GM18507 (cell line): ENCODE results near the gene NCAPD3.
A peak's percentile ranks its signal among the peaks of the same experiment; 100 is the strongest.
"Not testable (repeated sequence)": the region's sequence is repeated elsewhere in the genome, so short reads cannot be mapped to it uniquely, and the experiment has no call there.

Experiments used
- DNase-seq: peaks from one replicate; pipeline ENCODE4 v3.0.0; 2011; ENCODE audit warnings: low read depth; ENCODE audit not compliant: insufficient read length; ENCODE audit errors: extremely low spot score
- FAIRE-seq: peaks from 2 replicates; lab custom pipeline; 2011; peaks lifted over from hg19 to GRCh38; lab: Jason Lieb, UNC

Gene NCAPD3

DNA sequence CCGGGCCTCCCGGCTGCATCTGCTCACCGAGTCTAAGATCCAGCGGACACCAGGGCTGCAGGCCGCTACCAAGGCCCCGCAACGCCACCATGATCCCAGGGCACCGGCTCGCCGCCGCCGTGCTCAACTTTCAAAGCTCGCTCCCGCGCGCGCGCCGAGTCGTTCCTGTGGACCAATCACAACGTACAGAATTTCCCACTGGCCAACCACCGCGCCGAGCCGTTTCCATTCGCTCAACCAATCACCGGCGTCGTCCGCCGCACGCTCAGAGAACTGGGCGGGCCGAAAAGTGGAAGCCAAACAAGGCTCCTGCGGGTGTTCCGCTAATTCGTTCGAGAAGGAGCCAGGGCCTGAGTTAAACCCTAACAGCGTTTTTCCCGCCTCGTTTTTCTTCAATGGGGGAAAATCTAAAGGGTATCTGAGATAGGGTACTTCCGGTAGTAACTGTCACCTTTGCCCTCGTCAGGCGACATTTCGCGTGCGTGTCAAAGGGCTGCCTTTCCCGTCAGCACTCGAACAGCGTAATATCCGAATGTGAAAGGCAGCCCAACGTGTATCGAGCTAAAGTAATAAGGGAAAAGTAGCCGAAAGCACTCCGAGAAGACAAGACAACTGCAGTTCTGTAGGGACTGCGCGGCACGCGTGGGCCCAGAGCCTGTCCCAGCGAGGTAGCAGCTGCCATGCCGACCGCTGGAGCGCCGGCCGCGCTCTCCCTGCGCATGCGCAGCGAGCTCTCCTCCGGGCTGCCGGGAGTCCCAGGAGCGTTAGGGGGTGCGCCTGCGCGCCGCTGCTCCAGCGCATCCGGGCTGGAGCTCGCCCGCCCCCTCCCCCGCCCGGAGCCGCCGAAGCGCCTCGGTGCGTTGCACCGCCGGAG lies at the start of gene NCAPD3, which contains the start of gene VPS26B:
TSS of gene NCAPD3 (minus strand) at position 132 of the 874 bp plus-strand sequence. CDS start at position 91, 41 bp downstream.
TSS of gene VPS26B (plus strand) at position 836 of the 874 bp plus-strand sequence. CDS start 452 bp downstream, outside the sequence.
- FAIRE-seq (peak; percentile 90), DNase-seq (peak; percentile 92)

GRCh38 chr11:134273317-134273712 lies 49.5 kb upstream of the NCAPD3 start:
- FAIRE-seq (no peak), DNase-seq (no peak)

GRCh38 chr11:134272381-134273316 lies 48.9 kb upstream of the NCAPD3 start:
- DNase-seq (no peak), FAIRE-seq (no peak)

- DNase-seq: no peak
- FAIRE-seq: no peak
Observed at GRCh38 chr11:134271978-134272377, 48.2 kb upstream of the NCAPD3 start.

- DNase-seq (no peak), FAIRE-seq (peak; percentile 41)
Observed at GRCh38 chr11:134270250-134270714, 46.5 kb upstream of the NCAPD3 start.

GRCh38 chr11:134267966-134268365 lies 44.2 kb upstream of the NCAPD3 start:
- no peak for FAIRE-seq
- no peak for DNase-seq

- no peak for DNase-seq
- FAIRE-seq: no peak
Observed at GRCh38 chr11:134267461-134267860, 43.7 kb upstream of the NCAPD3 start.

GRCh38 chr11:134266841-134267251 lies 43.1 kb upstream of the NCAPD3 start:
- FAIRE-seq: no peak
- DNase-seq: no peak

DNA sequence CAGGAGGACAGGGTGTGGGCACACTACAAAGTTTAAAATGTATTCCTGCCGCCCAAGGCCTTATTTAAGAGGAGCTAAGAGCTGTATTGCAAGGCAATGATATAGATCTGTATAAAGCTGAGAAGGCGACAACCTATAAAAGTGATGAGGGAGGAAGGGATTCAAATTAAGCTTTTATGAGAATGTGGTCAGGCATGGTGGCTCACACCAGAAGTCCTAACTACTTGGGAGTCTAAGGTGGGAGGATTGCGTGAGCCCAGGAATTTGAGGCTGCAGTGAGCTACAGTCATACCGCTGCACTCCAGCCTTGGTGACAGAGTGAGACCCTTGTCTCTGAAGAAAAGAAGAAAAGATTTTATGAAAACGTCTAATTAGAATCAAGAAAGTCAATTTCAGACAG lies 42.7 kb upstream of the NCAPD3 start:
- FAIRE-seq: no peak
- DNase-seq: no peak

DNA sequence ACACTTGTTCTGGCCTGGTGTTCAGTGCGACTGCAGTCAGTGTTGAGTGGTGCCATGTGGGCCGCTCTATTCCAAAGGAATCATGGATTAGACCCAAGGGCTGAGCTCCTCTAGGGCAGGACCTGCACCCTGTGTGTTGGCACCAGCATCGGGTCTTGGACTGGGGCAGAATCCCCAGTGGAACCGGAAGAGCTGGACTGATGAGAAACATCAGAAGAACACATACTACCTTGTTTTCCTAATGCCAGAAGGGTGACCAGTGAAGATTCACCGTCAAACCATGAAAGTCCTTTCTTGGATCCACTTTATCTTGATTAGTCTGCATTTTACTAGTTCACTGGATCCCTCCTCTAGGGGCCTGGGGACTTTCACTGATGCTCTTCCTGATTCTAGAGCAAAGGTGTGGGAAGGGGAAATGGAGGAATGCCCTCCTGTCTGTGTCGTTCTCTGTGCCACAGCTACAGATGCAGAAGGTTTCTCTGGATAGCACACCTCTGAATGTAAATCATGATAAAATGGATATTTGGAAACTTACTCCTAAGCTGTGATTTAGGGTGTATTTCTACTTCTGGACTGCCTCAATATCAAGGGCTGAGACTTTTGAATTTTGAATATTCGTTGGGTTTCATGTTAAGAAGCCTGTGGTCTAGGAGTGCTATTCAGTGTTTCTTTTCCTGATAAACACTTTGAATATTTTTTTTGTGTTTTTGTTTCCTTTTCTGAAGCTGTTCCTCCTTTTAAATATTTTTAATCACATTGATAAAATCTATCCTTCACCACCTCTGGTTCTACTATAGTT lies 41.4 kb upstream of the NCAPD3 start:
- FAIRE-seq (no peak), DNase-seq (no peak)

DNA sequence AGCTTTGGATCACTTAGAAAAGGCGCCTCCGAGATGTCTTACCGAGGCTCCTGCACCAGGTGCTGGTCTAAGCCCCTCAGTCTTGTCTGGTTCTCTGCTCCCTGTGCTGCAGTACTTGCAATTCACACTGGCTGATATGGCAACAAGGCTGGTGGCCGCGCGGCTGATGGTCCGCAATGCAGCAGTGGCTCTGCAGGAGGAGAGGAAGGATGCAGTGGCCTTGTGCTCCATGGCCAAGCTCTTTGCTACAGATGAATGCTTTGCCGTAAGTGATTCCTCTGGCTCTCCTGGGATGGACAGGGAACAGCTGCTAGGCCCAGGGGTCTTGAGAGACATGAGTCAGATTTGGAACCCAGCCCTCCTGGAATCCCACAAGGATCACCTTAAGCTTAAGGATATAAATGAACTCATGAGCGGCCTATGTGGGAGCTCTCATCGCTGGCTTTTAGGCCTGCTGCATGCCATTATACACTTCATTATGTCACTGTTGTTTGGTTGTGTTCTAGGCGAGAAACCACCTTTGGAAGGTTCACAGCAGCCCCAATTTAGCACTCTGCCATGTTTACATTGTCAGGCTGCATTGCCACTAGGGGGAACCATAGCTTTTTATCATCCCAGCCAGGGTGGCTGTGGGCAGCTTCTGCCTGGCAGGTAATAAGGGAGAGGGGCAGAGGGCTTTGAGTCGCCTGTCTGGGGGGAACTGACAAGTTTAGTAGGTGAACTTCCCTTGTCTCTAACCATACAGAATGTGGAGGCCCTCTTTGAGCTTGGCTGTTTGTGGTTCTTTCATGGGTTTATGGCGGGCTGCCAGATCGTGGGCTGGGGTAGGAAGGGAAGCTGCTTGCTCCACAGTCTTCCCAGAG lies 38.1 kb upstream of the NCAPD3 start:
- FAIRE-seq (no peak), DNase-seq (no peak)

DNA sequence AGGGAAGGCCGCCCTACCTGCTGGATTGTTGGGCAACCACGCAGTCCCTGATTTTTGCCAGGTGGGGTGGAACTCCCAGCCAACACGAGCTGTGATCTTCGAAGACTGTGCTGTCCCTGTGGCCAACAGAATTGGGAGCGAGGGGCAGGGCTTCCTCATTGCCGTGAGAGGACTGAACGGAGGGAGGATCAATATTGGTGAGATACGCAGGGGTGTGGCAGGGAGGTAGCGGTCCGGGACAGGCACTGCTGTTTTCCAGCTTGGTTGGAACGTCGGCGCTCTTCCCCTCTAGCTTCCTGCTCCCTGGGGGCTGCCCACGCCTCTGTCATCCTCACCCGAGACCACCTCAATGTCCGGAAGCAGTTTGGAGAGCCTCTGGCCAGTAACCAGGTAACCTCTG lies 37.2 kb upstream of the NCAPD3 start:
- FAIRE-seq: no peak

DNA sequence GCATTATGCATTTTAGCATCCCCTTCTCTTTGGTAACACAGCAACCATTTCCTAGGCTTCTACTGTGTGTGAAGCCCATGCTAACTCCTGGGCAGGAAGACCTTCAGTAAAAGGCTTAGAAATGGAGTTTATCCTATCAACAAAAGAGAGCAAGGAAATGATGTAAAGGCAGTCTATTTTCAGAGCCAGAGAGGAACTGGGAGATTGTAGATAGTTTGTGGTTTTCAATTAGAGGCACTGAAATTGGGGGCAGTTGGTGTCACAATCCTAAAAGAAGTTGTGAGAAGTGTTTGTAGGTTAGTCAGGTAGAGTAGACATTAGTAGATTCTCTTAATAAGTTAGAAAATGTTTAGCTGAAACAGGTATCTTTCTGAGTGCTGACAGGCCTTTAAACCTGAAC lies 36.7 kb upstream of the NCAPD3 start:
- FAIRE-seq (no peak), DNase-seq (no peak)

More for the DNA sequence above, 37.2 kb upstream of the NCAPD3 start:
- DNase-seq: no peak

- no peak for FAIRE-seq
- DNase-seq: no peak
Observed at GRCh38 chr11:134258577-134258976, 34.8 kb upstream of the NCAPD3 start.

- DNase-seq (no peak), FAIRE-seq (no peak)
Observed at GRCh38 chr11:134257101-134257500, 33.3 kb upstream of the NCAPD3 start.

GRCh38 chr11:134255184-134255561 lies 31.4 kb upstream of the NCAPD3 start:
- FAIRE-seq, DNase-seq: not testable (repeated sequence)

DNA sequence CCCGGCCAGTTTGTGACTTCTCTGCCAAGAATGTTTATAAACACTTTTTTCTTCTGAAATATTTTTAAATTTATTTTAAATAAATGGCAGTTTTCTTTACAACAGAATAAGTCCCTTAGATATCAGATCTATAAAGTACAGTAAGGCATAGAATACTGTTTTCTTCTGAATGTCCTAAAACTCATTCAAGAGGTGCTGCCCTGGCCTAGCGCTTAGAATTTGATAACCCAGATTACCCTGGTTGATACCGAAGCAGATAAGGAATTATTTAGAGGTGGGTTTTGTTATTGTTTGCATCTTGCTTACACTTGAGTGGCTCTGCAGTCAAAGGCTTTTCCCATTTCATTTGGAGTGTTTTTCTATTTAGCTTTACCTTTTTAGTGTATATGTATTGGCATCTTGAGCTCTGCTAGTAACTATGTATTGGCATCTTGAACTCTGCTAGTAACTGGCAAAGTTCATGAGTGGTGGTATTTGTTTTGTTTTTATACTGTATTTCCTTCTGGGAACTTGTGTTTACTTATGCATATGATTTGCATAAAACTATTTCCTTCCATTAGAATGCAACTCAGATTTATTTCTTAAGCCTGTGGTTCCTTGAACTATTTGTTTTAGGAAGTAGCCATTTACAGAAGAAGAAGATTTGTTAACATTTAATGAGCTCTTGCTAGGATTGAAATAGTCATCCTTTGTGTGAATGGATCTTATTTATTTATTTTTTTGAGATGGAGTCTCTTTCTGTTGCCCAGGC lies 30.8 kb upstream of the NCAPD3 start:
- DNase-seq: no peak
- no peak for FAIRE-seq
